Fibroblast of lung (primary cell): Measurements from ENCODE around the gene LRP1.

Experiments
- CTCF ChIP-seq, 2 donors: IDR thresholded peaks in 1 of 2; conservative IDR thresholded peaks in 1 of 2; 1 replicate in 1 of 2; 2 replicates in 1 of 2; pipeline ENCODE4 v1.5.1; 2011 to 2012; ENCODE audit warnings: low read length in 2 of 2, control low read depth in 1 of 2, inconsistent platforms in 1 of 2, low read depth in 1 of 2, mild to moderate bottlenecking in 1 of 2
- EZH2 ChIP-seq: IDR thresholded peaks from 2 replicates; pipeline ENCODE4 v1.5.1; 2012; ENCODE audit warnings: low read length, control low read depth, mild to moderate bottlenecking; ENCODE audit errors: missing control alignments

DNA sequence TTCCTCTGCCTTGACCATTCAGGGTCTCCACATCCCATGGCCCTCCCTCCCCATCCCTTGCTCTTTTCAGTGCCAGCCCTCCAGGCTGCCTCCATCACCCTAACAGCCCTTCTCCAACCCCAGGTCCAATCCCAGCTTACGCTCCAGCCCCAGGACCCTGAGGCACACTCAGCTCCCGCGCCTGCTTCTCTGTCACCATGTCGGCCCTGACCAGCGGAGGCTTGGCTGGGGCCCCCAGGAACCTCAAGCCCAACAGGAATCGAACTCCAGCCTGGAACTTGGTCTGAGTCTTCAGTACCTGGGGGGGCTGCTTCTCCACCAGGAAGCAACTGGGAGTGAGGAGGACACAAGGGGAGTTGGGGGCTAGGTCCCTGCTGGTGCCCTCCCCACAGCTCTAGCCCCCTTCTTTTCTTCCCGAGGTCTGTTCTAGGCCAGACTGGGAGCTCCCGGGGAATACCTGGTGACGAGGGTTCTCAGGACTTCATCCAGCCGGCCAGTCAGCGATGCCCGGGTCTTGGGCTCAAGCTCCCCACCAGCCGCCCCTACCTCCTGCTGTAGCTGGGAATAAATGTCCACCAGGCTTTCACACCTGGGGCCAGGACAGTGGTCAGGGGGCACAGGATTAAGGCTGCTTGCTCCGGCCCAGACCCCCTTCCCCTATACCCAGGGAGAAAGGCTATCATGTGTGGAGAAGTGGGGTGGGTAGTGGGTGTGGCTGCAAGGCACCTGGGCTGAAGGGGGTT, 23.1 kb upstream of the LRP1 start:
- TF ChIP-seq CTCF (conservative IDR thresholded peaks at IDR 0.05 in 1 of 2, IDR thresholded peaks at IDR 0.05 in 1 of 2; ENCODE audit: low read depth in 1 of 2, low read length in 2 of 2) (no peak), EZH2 (no peak)
